Suprapubic skin (tissue), 4 donors: ENCODE data around the gene MIER2.

Experiments
- POLR2A ChIP-seq, 2 donors: fragments of 450-650 bp; IDR thresholded peaks; one replicate each; pipeline ENCODE4 v1.6.1; 2017; ENCODE audit warnings: antibody characterized with exemption in 2 of 2, mild to moderate bottlenecking in 2 of 2, moderate library complexity in 2 of 2
- POLR2AphosphoS5 ChIP-seq, 3 donors: sonication (generic); formaldehyde crosslinking; IDR thresholded peaks; one replicate each; pipeline ENCODE4 v1.6.1; 2017; ENCODE audit warnings: antibody characterized with exemption in 3 of 3
- TF ChIP-seq, protein P1 (sequence below), 2 donors: fragments of 200-600 bp in 1 of 2; fragments of 450-650 bp in 1 of 2; sonication (generic) in 1 of 2; IDR thresholded peaks; one replicate each; pipeline ENCODE4 v1.5.1; 2016 to 2019; ENCODE audit warnings: antibody characterized with exemption in 2 of 2, mild to moderate bottlenecking in 1 of 2, moderate library complexity in 1 of 2

DNA sequence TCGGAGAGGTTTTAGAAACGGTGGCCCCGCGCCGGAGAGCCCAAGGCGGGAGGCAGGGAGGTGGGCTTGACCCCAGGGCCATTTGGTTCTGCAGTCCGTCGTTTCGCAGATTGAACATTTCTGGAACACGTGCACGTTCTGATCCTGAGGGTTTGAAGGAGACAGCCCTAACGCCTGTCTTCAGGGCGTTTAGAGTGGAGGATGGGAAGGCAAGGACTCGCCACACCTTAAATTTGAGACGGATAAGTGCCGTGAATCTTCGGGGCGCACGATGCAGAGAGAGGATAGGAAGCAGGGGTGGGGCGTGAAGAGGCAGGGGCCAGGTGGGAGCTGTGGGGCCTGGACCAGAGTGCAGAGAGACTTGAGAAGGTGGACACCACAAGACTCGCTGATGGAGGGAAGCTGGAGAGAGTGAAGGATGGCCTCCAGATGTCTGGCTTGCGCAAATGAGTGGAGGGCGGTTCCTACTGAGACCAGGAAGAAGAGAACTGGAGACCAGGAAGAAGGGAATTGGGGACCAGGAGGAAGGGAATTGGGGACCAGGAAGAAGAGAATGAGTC, 804 bp upstream of the MIER2 start:
- no peak for TF ChIP-seq POLR2AphosphoS5 (IDR thresholded peaks at IDR 0.05)
- no peak for TF ChIP-seq POLR2A (IDR thresholded peaks at IDR 0.05)
- TF ChIP-seq, protein P1, sequence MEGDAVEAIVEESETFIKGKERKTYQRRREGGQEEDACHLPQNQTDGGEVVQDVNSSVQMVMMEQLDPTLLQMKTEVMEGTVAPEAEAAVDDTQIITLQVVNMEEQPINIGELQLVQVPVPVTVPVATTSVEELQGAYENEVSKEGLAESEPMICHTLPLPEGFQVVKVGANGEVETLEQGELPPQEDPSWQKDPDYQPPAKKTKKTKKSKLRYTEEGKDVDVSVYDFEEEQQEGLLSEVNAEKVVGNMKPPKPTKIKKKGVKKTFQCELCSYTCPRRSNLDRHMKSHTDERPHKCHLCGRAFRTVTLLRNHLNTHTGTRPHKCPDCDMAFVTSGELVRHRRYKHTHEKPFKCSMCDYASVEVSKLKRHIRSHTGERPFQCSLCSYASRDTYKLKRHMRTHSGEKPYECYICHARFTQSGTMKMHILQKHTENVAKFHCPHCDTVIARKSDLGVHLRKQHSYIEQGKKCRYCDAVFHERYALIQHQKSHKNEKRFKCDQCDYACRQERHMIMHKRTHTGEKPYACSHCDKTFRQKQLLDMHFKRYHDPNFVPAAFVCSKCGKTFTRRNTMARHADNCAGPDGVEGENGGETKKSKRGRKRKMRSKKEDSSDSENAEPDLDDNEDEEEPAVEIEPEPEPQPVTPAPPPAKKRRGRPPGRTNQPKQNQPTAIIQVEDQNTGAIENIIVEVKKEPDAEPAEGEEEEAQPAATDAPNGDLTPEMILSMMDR (IDR thresholded peaks at IDR 0.05) = no peak
